Trophoblast cell (in vitro differentiated cells and primary cell): ENCODE measurements around the gene BCL11B.

Source experiments
- DNase-seq, 2 donors: peaks; one replicate each; pipeline ENCODE4 v3.0.0-alpha.2; 2016
- H2AFZ ChIP-seq: 2 replicates; pipeline ENCODE4 v1.6.1; 2013; ENCODE audit warnings: low read length, moderate library complexity, mild to moderate bottlenecking; ENCODE audit not compliant: insufficient read depth, poor library complexity
- H2AK5ac ChIP-seq: 2 replicates; pipeline ENCODE4 v1.6.1; 2013; ENCODE audit warnings: mild to moderate bottlenecking, low read length
- H2BK120ac ChIP-seq: 2 replicates; pipeline ENCODE4 v1.6.1; 2013; ENCODE audit warnings: low read length, mild to moderate bottlenecking, moderate library complexity; ENCODE audit not compliant: insufficient read depth, poor library complexity
- H2BK12ac ChIP-seq: 2 replicates; pipeline ENCODE4 v1.6.1; 2013; ENCODE audit warnings: mild to moderate bottlenecking, low read length, moderate library complexity
- H2BK5ac ChIP-seq: 2 replicates; pipeline ENCODE4 v1.6.1; 2013; ENCODE audit warnings: low read length, low read depth, moderate library complexity, mild to moderate bottlenecking; ENCODE audit not compliant: poor library complexity
- H3K14ac ChIP-seq: 2 replicates; pipeline ENCODE4 v1.6.1; 2013; ENCODE audit warnings: mild to moderate bottlenecking, low read length
- H3K18ac ChIP-seq: 2 replicates; pipeline ENCODE4 v1.6.1; 2013; ENCODE audit warnings: mild to moderate bottlenecking, low read length
- H3K23ac ChIP-seq: 2 replicates; pipeline ENCODE4 v1.6.1; 2013; ENCODE audit warnings: low read length
- H3K27ac ChIP-seq: 2 replicates; pipeline ENCODE4 v1.5.1; 2013; ENCODE audit warnings: low read depth, mild to moderate bottlenecking, inconsistent platforms, low read length, moderate library complexity
- H3K27me3 ChIP-seq: 2 replicates; pipeline ENCODE4 v1.6.1; 2013; ENCODE audit warnings: inconsistent platforms, mild to moderate bottlenecking, low read length, moderate library complexity; ENCODE audit not compliant: insufficient read depth
- H3K36me3 ChIP-seq, 2 experiments: 1 replicate in 1 of 2; 2 replicates in 1 of 2; pipeline ENCODE4 v1.6.1; 2013; ENCODE audit warnings: low read length in 2 of 2, mild to moderate bottlenecking in 2 of 2, moderate library complexity in 1 of 2; ENCODE audit not compliant: insufficient read depth in 2 of 2, control insufficient read depth in 1 of 2
- H3K4ac ChIP-seq: 2 replicates; pipeline ENCODE4 v1.6.1; 2013; ENCODE audit warnings: low read depth, mild to moderate bottlenecking, low read length, moderate library complexity
- H3K4me1 ChIP-seq, 2 experiments: 1 replicate in 1 of 2; 2 replicates in 1 of 2; pipeline ENCODE4 v1.6.1; 2013; ENCODE audit warnings: low read length in 2 of 2, mild to moderate bottlenecking in 2 of 2, moderate library complexity in 1 of 2; ENCODE audit not compliant: insufficient read depth in 2 of 2, control insufficient read depth in 1 of 2
- H3K4me2 ChIP-seq: 2 replicates; pipeline ENCODE4 v1.6.1; 2013; ENCODE audit warnings: inconsistent platforms, mild to moderate bottlenecking, low read length, moderate library complexity
- H3K4me3 ChIP-seq: 2 replicates; pipeline ENCODE4 v1.5.1; 2013; ENCODE audit warnings: mild to moderate bottlenecking, low read depth, low read length, inconsistent platforms
- H3K79me1 ChIP-seq: one replicate; pipeline ENCODE4 v1.6.1; 2013; ENCODE audit warnings: low read length
- H3K79me2 ChIP-seq: 2 replicates; pipeline ENCODE4 v1.6.1; 2013; ENCODE audit warnings: low read length, mild to moderate bottlenecking; ENCODE audit not compliant: control insufficient read depth, insufficient read depth, poor library complexity
- H3K9ac ChIP-seq: 2 replicates; pipeline ENCODE4 v1.6.1; 2013; ENCODE audit warnings: mild to moderate bottlenecking, low read length
- H3K9me3 ChIP-seq: 2 replicates; pipeline ENCODE4 v1.6.1; 2013; ENCODE audit warnings: low read depth, mild to moderate bottlenecking, control low read depth, inconsistent platforms, low read length; ENCODE audit not compliant: insufficient read depth
- H4K12ac ChIP-seq: 2 replicates; pipeline ENCODE4 v1.6.1; 2013; ENCODE audit warnings: low read depth, mild to moderate bottlenecking, low read length, moderate library complexity
- H4K8ac ChIP-seq: 2 replicates; pipeline ENCODE4 v1.6.1; 2013; ENCODE audit warnings: low read depth, mild to moderate bottlenecking, low read length, moderate library complexity
- H4K91ac ChIP-seq: one replicate; pipeline ENCODE4 v1.6.1; 2013; ENCODE audit warnings: low read depth, mild to moderate bottlenecking, low read length, moderate library complexity
- WGBS: extraction: QIAGEN DNeasy Blood & Tissue Kit; methylation state at CpG from one replicate; pipeline ENCODE4 v1.1.7; 2013; ENCODE audit warnings: missing lambda C conversion rate; ENCODE audit not compliant: insufficient read length, insufficient coverage; ENCODE audit errors: extremely low coverage; 5-methylcytosine and 5-hydroxymethylcytosine counted together

BCL11B gene

DNA sequence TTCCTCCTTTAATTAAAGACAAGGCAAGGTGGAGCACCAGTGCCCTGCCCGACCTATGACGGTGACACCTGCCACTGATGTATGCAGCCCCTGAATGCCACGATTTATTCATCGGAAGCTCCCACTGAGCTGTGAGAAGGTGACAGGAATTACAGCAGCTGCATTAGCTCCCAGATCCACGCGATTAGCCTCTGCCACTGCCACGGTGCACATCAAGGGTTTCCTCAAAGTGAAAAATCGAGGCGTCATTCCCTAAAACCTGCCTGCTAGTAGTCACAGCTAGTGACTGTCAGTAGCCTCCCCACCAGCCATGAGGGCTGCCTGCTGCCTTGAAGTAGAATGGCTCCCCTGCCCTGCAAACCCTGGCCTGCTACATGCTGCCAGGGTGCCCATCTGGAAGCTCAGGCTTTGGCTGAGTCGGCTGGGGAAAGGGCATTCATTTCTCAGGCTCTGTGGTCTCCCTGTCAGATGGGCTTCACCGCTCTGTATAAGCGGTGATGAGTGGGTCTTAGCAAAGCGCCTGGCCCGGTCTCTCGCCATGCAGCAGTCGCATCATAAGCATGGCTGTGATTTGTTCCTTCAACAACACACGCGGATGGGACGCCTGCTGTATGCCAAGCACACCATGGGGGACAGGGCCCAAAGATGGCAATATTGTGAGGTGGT, 8.2 kb upstream of the BCL11B start:
- Histone ChIP-seq H2AK5ac (no peak overlapping the region), H2BK120ac (no peak overlapping the region), H3K9ac (no peak overlapping the region), H2BK5ac (no peak overlapping the region), H3K4me2 (no peak overlapping the region), H3K18ac (no peak overlapping the region), H3K4me3 (no peak overlapping the region), H3K27me3 (no peaks in the 10 kb centered on the region), H3K79me2 (no peaks in the 10 kb centered on the region), H3K36me3 (no peaks in the 10 kb centered on the region), H4K8ac (no peak overlapping the region), H4K12ac (no peak overlapping the region), H2BK12ac (no peak overlapping the region), H3K79me1 (no peaks in the 10 kb centered on the region), H3K14ac (no peak overlapping the region), H3K23ac (no peak overlapping the region), H2AFZ (no peak overlapping the region), H3K4ac (no peak overlapping the region), H3K9me3 (no peaks in the 10 kb centered on the region), H4K91ac (no peak overlapping the region), H3K4me1 (no peaks in the 10 kb centered on the region), H3K27ac (no peak overlapping the region)
- DNase-seq = no peak
- no CpG with 5 or more reads among the region's 19 CpGs for WGBS

DNA sequence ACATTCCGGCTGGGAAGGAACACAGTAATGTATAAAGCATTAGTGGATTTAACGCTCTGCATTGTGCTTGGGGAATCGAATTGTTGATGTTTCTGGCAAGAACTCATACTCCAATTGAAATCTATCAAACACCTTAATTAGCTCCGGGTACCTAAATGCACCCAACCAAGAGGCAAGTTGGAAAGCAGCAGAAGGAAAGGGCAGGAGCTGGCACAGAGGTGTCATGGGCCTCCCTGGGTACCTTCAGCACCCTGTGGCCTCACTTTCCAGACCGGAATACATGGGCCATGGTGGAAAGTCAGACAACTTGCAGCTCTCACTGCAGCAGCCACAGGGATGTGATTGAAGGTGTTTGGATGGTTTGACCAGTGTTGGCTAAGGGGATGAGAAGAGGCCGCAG, 6.8 kb upstream of the BCL11B start:
- Histone ChIP-seq H3K4me3 (no peak overlapping the region), H4K8ac (no peak overlapping the region), H4K12ac (no peak overlapping the region), H3K4ac (no peak overlapping the region), H2BK5ac (no peak overlapping the region), H3K18ac (no peak overlapping the region), H3K4me1 (peaks cover 2 to 6% of the 10 kb centered on the region in 2 experiments), H3K9me3 (peaks cover 3% of the 10 kb centered on the region), H2BK12ac (no peak overlapping the region), H3K27me3 (no peaks in the 10 kb centered on the region), H2AK5ac (no peak overlapping the region), H3K14ac (no peak overlapping the region), H4K91ac (no peak overlapping the region), H3K23ac (no peak overlapping the region), H2BK120ac (no peak overlapping the region), H3K4me2 (no peak overlapping the region), H3K79me2 (peaks cover 1% of the 10 kb centered on the region), H3K79me1 (peaks cover 3% of the 10 kb centered on the region), H3K27ac (no peak overlapping the region), H3K36me3 (no peaks in the 10 kb centered on the region), H3K9ac (no peak overlapping the region), H2AFZ (no peak overlapping the region)
- DNase-seq = no peak
- WGBS = no CpG with 5 or more reads among the region's 6 CpGs

DNA sequence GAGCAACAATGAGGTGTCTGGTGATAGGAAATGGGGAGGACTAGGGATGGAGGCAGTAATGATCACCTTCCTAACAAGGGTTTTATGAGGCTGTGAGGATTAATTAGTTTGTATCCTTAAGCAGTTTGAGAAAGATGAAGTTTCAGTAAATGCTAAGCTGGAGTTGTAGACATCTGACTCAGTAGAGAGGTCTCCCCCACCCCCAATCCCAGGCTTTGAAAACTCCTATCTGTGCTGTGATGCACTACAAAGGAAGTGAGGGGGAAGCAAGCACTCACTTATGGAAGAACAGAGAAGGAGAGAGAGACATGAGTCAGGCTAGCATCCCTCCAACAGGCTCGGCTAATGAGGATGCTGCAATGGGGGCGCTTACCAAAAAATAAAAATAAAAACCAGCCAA, 5.5 kb upstream of the BCL11B start:
- no peak overlapping the region for H2AFZ ChIP-seq
- peaks cover 1% of the 10 kb centered on the region for H3K27me3 ChIP-seq
- no peak overlapping the region for H3K4ac ChIP-seq
- H4K91ac ChIP-seq = no peak overlapping the region
- no peak overlapping the region for H2BK12ac ChIP-seq
- no peak overlapping the region for H3K9ac ChIP-seq
- H3K4me1 ChIP-seq = peaks cover 14 to 19% of the 10 kb centered on the region in 2 experiments
- peaks cover 4% of the 10 kb centered on the region for H3K79me1 ChIP-seq
- no CpG with 5 or more reads among the region's 2 CpGs for WGBS
- H2BK120ac ChIP-seq = no peak overlapping the region
- no peak overlapping the region for H2BK5ac ChIP-seq
- peaks cover 4% of the 10 kb centered on the region for H3K79me2 ChIP-seq
- no peaks in the 10 kb centered on the region for H3K36me3 ChIP-seq
- no peak for DNase-seq
- no peak overlapping the region for H3K18ac ChIP-seq
- H3K9me3 ChIP-seq = peaks cover 3% of the 10 kb centered on the region
- H3K4me2 ChIP-seq = no peak overlapping the region
- no peak overlapping the region for H3K4me3 ChIP-seq
- H2AK5ac ChIP-seq = no peak overlapping the region
- no peak overlapping the region for H3K14ac ChIP-seq
- no peak overlapping the region for H3K27ac ChIP-seq
- no peak overlapping the region for H3K23ac ChIP-seq
- H4K12ac ChIP-seq = no peak overlapping the region
- no peak overlapping the region for H4K8ac ChIP-seq

DNA sequence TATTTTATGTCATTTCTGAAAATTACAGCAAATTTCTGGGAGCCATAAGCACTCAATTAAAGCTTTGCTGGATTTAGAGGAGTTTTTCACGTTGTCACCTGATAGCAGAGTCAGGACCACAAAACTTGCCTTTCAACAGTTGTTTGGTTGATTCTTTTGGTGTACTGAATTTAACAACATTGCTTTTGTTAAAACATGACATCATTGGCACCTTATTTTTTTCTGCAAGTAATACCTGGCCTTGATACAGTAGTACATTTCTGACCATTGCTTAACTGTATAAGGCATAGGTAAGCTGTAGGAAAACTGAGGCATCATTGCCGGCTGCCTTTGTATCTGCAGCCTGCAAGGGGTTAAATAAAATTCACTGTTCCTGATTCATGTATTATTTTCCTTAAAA, 4.5 kb upstream of the BCL11B start:
- Histone ChIP-seq H3K9ac (no peak overlapping the region), H3K9me3 (peaks cover 3% of the 10 kb centered on the region), H2BK5ac (no peak overlapping the region), H3K79me1 (peaks cover 4% of the 10 kb centered on the region), H3K23ac (no peak overlapping the region), H3K4me3 (no peak overlapping the region), H3K18ac (no peak overlapping the region), H3K14ac (no peak overlapping the region), H3K4me1 (peaks cover 20 to 21% of the 10 kb centered on the region in 2 experiments), H4K12ac (no peak overlapping the region), H2AFZ (no peak overlapping the region), H2BK12ac (no peak overlapping the region), H3K27ac (no peak overlapping the region), H3K79me2 (peaks cover 4% of the 10 kb centered on the region), H4K91ac (no peak overlapping the region), H2AK5ac (no peak overlapping the region), H3K4ac (no peak overlapping the region), H2BK120ac (no peak overlapping the region), H3K36me3 (no peaks in the 10 kb centered on the region), H3K27me3 (peaks cover 1% of the 10 kb centered on the region), H4K8ac (no peak overlapping the region), H3K4me2 (no peak overlapping the region)
- DNase-seq = no peak
- no CpG with 5 or more reads among the region's 2 CpGs for WGBS
